ENCODE measurements around the gene EXOSC9. TPM values are rescaled to one million over a fixed set of nuclear protein-coding genes. Genes with fewer than 3 reads are reported as not detected.

EXOSC9 gene
- polyA plus RNA-seq, 1 donor from 2014 or later: 67.4 TPM

- H3K36me3 ChIP-seq (ENCODE audit: insufficient read depth, low read length): no peaks in the 10 kb centered on the region
- no peak overlapping the region for H3K9ac ChIP-seq (ENCODE audit: low read length)
- peaks cover 17% of the 10 kb centered on the region for H3K79me2 ChIP-seq (replicated peaks; ENCODE audit: insufficient read depth, low read length)
- TF ChIP-seq REST (IDR thresholded peaks at IDR 0.05; ENCODE audit: borderline replicate concordance): no peak
- TF ChIP-seq, protein P1, sequence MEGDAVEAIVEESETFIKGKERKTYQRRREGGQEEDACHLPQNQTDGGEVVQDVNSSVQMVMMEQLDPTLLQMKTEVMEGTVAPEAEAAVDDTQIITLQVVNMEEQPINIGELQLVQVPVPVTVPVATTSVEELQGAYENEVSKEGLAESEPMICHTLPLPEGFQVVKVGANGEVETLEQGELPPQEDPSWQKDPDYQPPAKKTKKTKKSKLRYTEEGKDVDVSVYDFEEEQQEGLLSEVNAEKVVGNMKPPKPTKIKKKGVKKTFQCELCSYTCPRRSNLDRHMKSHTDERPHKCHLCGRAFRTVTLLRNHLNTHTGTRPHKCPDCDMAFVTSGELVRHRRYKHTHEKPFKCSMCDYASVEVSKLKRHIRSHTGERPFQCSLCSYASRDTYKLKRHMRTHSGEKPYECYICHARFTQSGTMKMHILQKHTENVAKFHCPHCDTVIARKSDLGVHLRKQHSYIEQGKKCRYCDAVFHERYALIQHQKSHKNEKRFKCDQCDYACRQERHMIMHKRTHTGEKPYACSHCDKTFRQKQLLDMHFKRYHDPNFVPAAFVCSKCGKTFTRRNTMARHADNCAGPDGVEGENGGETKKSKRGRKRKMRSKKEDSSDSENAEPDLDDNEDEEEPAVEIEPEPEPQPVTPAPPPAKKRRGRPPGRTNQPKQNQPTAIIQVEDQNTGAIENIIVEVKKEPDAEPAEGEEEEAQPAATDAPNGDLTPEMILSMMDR (IDR thresholded peaks at IDR 0.05; ENCODE audit: poor library complexity, severe bottlenecking): no peak
- no peak for TF ChIP-seq POLR2AphosphoS5 (IDR thresholded peaks at IDR 0.05)
- TF ChIP-seq RAD21 (conservative IDR thresholded peaks at IDR 0.05): no peak
- no peak for TF ChIP-seq MXI1 (conservative IDR thresholded peaks at IDR 0.05; ENCODE audit: poor library complexity, severe bottlenecking)
- no peak for TF ChIP-seq EZH2 (IDR thresholded peaks at IDR 0.05; ENCODE audit: borderline replicate concordance, insufficient read depth, low read length, poor library complexity, severe bottlenecking)
- no peak for TF ChIP-seq SMC3 (conservative IDR thresholded peaks at IDR 0.05; ENCODE audit: poor library complexity)
- H3K27ac ChIP-seq (ENCODE audit: low read length): no peak overlapping the region
- no peaks in the 10 kb centered on the region for H3K9me2 ChIP-seq (ENCODE audit: insufficient read depth, low read length)
- no peaks in the 10 kb centered on the region for H3K9me3 ChIP-seq (ENCODE audit: low read length)
- no peaks in the 10 kb centered on the region for H3F3A ChIP-seq (ENCODE audit: insufficient read depth, low read length, poor library complexity, severe bottlenecking)
- H2AFZ ChIP-seq (ENCODE audit: low read depth, low read length): no peak overlapping the region
- H4K20me1 ChIP-seq (ENCODE audit: insufficient read depth): no peaks in the 10 kb centered on the region
- no peak overlapping the region for H3K4me2 ChIP-seq (ENCODE audit: low read length)
- no peaks in the 10 kb centered on the region for H3K27me3 ChIP-seq (ENCODE audit: insufficient read depth, low read depth, low read length)
- no peak overlapping the region for H3K4me3 ChIP-seq (ENCODE audit: low read length)
Measured at GRCh38 chr4:121799208-121799823, 1.8 kb upstream of the EXOSC9 start.

GRCh38 chr4:121799867-121800501, 1.1 kb upstream of the EXOSC9 start:
- no peak overlapping the region for H3K27ac ChIP-seq (ENCODE audit: low read length)

More at GRCh38 chr4:121799867-121800501, 1.1 kb upstream of the EXOSC9 start:
- Histone ChIP-seq H3K9ac (ENCODE audit: low read length) (no peak overlapping the region), H3F3A (ENCODE audit: insufficient read depth, low read length, poor library complexity, severe bottlenecking) (no peaks in the 10 kb centered on the region), H3K27me3 (ENCODE audit: insufficient read depth, low read depth, low read length) (no peaks in the 10 kb centered on the region), H3K79me2 (replicated peaks; ENCODE audit: insufficient read depth, low read length) (peaks cover 17% of the 10 kb centered on the region), H3K9me2 (ENCODE audit: insufficient read depth, low read length) (no peaks in the 10 kb centered on the region), H2AFZ (ENCODE audit: low read depth, low read length) (no peak overlapping the region), H3K4me3 (ENCODE audit: low read length) (no peak overlapping the region), H3K4me2 (ENCODE audit: low read length) (no peak overlapping the region), H4K20me1 (ENCODE audit: insufficient read depth) (no peaks in the 10 kb centered on the region), H3K9me3 (ENCODE audit: low read length) (no peaks in the 10 kb centered on the region), H3K36me3 (ENCODE audit: insufficient read depth, low read length) (no peaks in the 10 kb centered on the region)
- TF ChIP-seq SMC3 (conservative IDR thresholded peaks at IDR 0.05; ENCODE audit: poor library complexity) (no peak), MXI1 (conservative IDR thresholded peaks at IDR 0.05; ENCODE audit: poor library complexity, severe bottlenecking) (no peak), POLR2AphosphoS5 (IDR thresholded peaks at IDR 0.05) (no peak), RAD21 (conservative IDR thresholded peaks at IDR 0.05) (no peak), EZH2 (IDR thresholded peaks at IDR 0.05; ENCODE audit: borderline replicate concordance, insufficient read depth, low read length, poor library complexity, severe bottlenecking) (no peak), REST (IDR thresholded peaks at IDR 0.05; ENCODE audit: borderline replicate concordance) (no peak), TAF1 (IDR thresholded peaks at IDR 0.05; ENCODE audit: low read depth) (no peak), EP300 (conservative IDR thresholded peaks at IDR 0.05; ENCODE audit: poor library complexity, severe bottlenecking) (no peak)
- TF ChIP-seq, protein P1 (IDR thresholded peaks at IDR 0.05; ENCODE audit: poor library complexity, severe bottlenecking): no peak

Measured in neural cell (in vitro differentiated cells).